DOHH2 (cell line): Measurements from ENCODE around the gene FBXO31.

Experiments used
- CTCF ChIP-seq: fragments of 200-600 bp; sonication (generic); IDR thresholded peaks from one replicate; pipeline ENCODE4 v1.5.1; 2014; ENCODE audit warnings: antibody characterized with exemption, mild to moderate bottlenecking, low read depth, low read length; ENCODE audit not compliant: poor library complexity, severe bottlenecking
- EZH2phosphoT487 ChIP-seq: fragments of 200-600 bp; sonication (generic); IDR thresholded peaks from 2 replicates; pipeline ENCODE4 v1.6.1; 2017; ENCODE audit warnings: borderline replicate concordance, mild to moderate bottlenecking, antibody characterized with exemption, low read length, moderate library complexity, mixed read lengths

- TF ChIP-seq CTCF (no peak), EZH2phosphoT487 (no peak)
Observed at GRCh38 chr16:87345726-87346424, 37.7 kb downstream of the FBXO31 start.
